ENCODE data around the gene ZNF552. TPM values are rescaled to one million over a fixed set of nuclear protein-coding genes. Genes with fewer than 3 reads are reported as not detected.
A peak's percentile ranks its signal among the peaks of the same experiment; 100 is the strongest.

Gene ZNF552
- polyA plus RNA-seq, 3 donors = 16.1 to 18.2 (median 17.3) TPM

DNA sequence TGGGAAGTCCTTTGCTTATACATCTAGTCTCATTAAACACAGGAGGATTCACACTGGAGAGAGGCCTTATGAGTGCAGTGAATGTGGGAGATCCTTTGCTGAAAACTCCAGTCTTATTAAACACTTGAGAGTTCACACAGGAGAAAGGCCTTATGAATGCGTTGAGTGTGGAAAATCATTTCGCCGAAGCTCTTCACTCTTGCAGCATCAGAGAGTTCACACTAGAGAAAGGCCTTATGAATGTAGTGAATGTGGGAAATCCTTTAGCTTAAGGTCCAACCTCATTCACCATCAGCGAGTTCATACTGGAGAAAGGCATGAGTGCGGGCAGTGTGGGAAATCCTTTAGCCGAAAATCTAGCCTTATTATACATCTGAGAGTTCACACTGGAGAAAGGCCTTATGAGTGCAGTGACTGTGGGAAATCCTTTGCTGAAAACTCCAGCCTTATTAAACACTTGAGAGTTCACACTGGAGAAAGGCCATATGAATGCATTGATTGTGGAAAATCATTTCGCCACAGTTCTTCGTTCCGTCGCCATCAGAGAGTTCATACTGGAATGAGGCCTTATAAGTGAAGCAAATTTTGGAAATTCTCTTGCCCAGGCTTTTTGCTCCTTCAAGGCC is 35.4 kb downstream of the ZNF552 start:
- DNase-seq (ENCODE audit: low read depth in 3 of 3, low spot score in 2 of 3) = no peak

- DNase-seq (ENCODE audit: low read depth in 3 of 3, low spot score in 2 of 3) = no peak
Measured at GRCh38 chr19:57778336-57778735, 36.4 kb downstream of the ZNF552 start.

- no peak for DNase-seq (ENCODE audit: low read depth in 3 of 3, low spot score in 2 of 3)
Measured at GRCh38 chr19:57776764-57777296, 37.9 kb downstream of the ZNF552 start.

DNA sequence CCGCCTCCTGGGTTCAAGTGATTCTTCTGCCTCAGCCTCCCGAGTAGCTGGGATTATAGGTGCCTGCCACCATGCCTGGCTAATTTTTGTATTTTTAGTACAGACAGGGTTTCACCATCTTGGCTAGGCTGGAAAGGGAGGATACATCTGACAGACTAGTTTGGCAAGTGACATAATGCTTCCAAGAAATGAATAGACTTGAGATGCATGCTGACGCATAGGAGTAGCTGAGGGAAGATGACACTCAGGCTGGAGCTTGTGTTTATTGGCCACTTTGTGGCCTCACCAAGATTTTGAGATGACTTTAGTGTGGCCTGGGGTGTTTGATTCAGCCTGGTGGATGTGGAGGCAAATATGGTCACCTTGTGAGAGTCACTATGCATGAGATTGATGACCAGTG is 41.2 kb downstream of the ZNF552 start:
- DNase-seq (ENCODE audit: low read depth in 3 of 3, low spot score in 2 of 3) = no peak

- no peak for DNase-seq (ENCODE audit: low read depth in 3 of 3, low spot score in 2 of 3)
Measured at GRCh38 chr19:57771417-57771816, 43.3 kb downstream of the ZNF552 start.

- DNase-seq (ENCODE audit: low read depth in 3 of 3, low spot score in 2 of 3) = peak; percentile 72 to 85 (median 76)
Measured at GRCh38 chr19:57769345-57770131, 45.2 kb downstream of the ZNF552 start, which contains the start of gene ZNF586. ZNF586 (plus strand) TSS chr19:57769676; CDS start chr19:57769843, 167 bp downstream.

GRCh38 chr19:57759096-57759495 is 55.6 kb downstream of the ZNF552 start:
- DNase-seq (ENCODE audit: low read depth in 3 of 3, low spot score in 2 of 3) = no peak

- no peak for DNase-seq (ENCODE audit: low read depth in 3 of 3, low spot score in 2 of 3)
Measured at GRCh38 chr19:57757941-57758340, 56.8 kb downstream of the ZNF552 start.

Other genes with a start within 250 kb of the ZNF552 start
- 10 to 100 TPM; 10.5 to 11.1 (median 10.6) TPM for gene ZNF416, start 236.0 kb downstream of the ZNF552 start, polyA plus RNA-seq (ENCODE audit: insufficient read length in 3 of 3)
- gene ZIK1, start 230.8 kb downstream of the ZNF552 start, polyA plus RNA-seq (ENCODE audit: insufficient read length in 3 of 3) = 10 to 100 TPM; 18.3 to 22.9 (median 21.1) TPM
- 1 to 10 TPM; 3.9 to 4.9 (median 4.9) TPM for gene ZNF530, start 215.0 kb downstream of the ZNF552 start, polyA plus RNA-seq (ENCODE audit: insufficient read length in 3 of 3)
- 10 to 100 TPM; 28.2 to 30.0 (median 28.5) TPM for gene ZNF134, start 200.7 kb downstream of the ZNF552 start, polyA plus RNA-seq (ENCODE audit: insufficient read length in 3 of 3)
- gene ZNF211, start 181.7 kb downstream of the ZNF552 start, polyA plus RNA-seq (ENCODE audit: insufficient read length in 3 of 3) = 10 to 100 TPM; 36.7 to 40.3 (median 39.5) TPM
- under 1 TPM in 1 of 3 donors, not detected in 2; 0.06 TPM for gene ZSCAN4, start 146.0 kb downstream of the ZNF552 start, polyA plus RNA-seq (ENCODE audit: insufficient read length in 3 of 3)
- 10 to 100 TPM; 13.2 to 14.8 (median 13.5) TPM for gene ZNF551, start 132.9 kb downstream of the ZNF552 start, polyA plus RNA-seq (ENCODE audit: insufficient read length in 3 of 3)
- 10 to 100 TPM; 24.1 to 27.6 (median 27.4) TPM for gene ZNF154, start 105.7 kb downstream of the ZNF552 start, polyA plus RNA-seq (ENCODE audit: insufficient read length in 3 of 3)
- gene ZNF671, start 87.3 kb downstream of the ZNF552 start, polyA plus RNA-seq (ENCODE audit: insufficient read length in 3 of 3) = 10 to 100 TPM; 20.7 to 21.4 (median 21.3) TPM
- gene ZNF776, start 68.1 kb downstream of the ZNF552 start, polyA plus RNA-seq (ENCODE audit: insufficient read length in 3 of 3) = 10 to 100 TPM; 34.8 to 41.1 (median 38.1) TPM
- 10 to 100 TPM; 20.8 to 22.3 (median 20.9) TPM for gene ZNF586, start 45.2 kb downstream of the ZNF552 start, polyA plus RNA-seq (ENCODE audit: insufficient read length in 3 of 3)
- 10 to 100 TPM; 14.0 to 15.1 (median 14.0) TPM for gene ZNF587B, start 15.4 kb upstream of the ZNF552 start, polyA plus RNA-seq (ENCODE audit: insufficient read length in 3 of 3)
- gene ZNF587, start 34.9 kb upstream of the ZNF552 start, polyA plus RNA-seq (ENCODE audit: insufficient read length in 3 of 3) = 10 to 100 TPM; 18.4 to 24.2 (median 22.7) TPM
- gene ZNF814, start 74.1 kb upstream of the ZNF552 start, polyA plus RNA-seq (ENCODE audit: insufficient read length in 3 of 3) = 10 to 100 TPM; 52.9 to 54.8 (median 53.1) TPM
- 10 to 100 TPM; 20.3 to 29.4 (median 23.3) TPM for gene ZNF417, start 101.7 kb upstream of the ZNF552 start, polyA plus RNA-seq (ENCODE audit: insufficient read length in 3 of 3)
- 10 to 100 TPM; 18.7 to 24.2 (median 22.6) TPM for gene ZNF418, start 120.5 kb upstream of the ZNF552 start, polyA plus RNA-seq (ENCODE audit: insufficient read length in 3 of 3)
- gene ZNF256, start 132.8 kb upstream of the ZNF552 start, polyA plus RNA-seq (ENCODE audit: insufficient read length in 3 of 3) = 10 to 100 TPM in 1 of 3 donors, 1 to 10 TPM in 2; 8.7 to 10.8 (median 9.7) TPM
- 1 to 10 TPM; 1.5 to 2.1 (median 1.6) TPM for gene C19orf18, start 159.6 kb upstream of the ZNF552 start, polyA plus RNA-seq (ENCODE audit: insufficient read length in 3 of 3)
- gene ZNF606, start 187.9 kb upstream of the ZNF552 start, polyA plus RNA-seq (ENCODE audit: insufficient read length in 3 of 3) = 10 to 100 TPM; 27.8 to 31.2 (median 30.9) TPM
- 1 to 10 TPM; 2.0 to 2.9 (median 2.5) TPM for gene ZSCAN1, start 219.1 kb upstream of the ZNF552 start, polyA plus RNA-seq (ENCODE audit: insufficient read length in 3 of 3)
- gene ZNF135, start 244.4 kb upstream of the ZNF552 start, polyA plus RNA-seq (ENCODE audit: insufficient read length in 3 of 3) = 10 to 100 TPM; 20.0 to 24.0 (median 23.8) TPM